K562 (cell line): ENCODE data around the gene OR52I1. TPM values are rescaled to one million over a fixed set of nuclear protein-coding genes. Genes with fewer than 3 reads are reported as not detected.

Source experiments
- KLF1 ChIP-seq: fragments of 450-650 bp; IDR thresholded peaks from 2 replicates; pipeline ENCODE4 v1.6.1; 2016; ENCODE audit warnings: missing genetic modification characterization, missing compliant biosample characterization
- TAF7 ChIP-seq: fragments of 450-650 bp; IDR thresholded peaks from 2 replicates; pipeline ENCODE4 v1.6.1; 2016; ENCODE audit warnings: missing genetic modification characterization, missing compliant biosample characterization
- ZNF518B ChIP-seq: fragments of 250-450 bp; sonication (Bioruptor Pico); IDR thresholded peaks from 2 replicates; pipeline ENCODE4 v1.5.0; 2021; ENCODE audit warnings: mild to moderate bottlenecking, moderate library complexity
- ZNF586 ChIP-seq: fragments of 450-650 bp; formaldehyde crosslinking; conservative IDR thresholded peaks from 2 replicates; pipeline ENCODE4 v1.4.0; 2020; ENCODE audit warnings: mild to moderate bottlenecking, moderate library complexity
- ZNF830 ChIP-seq: fragments of 250-450 bp; sonication (Bioruptor Pico); IDR thresholded peaks from 2 replicates; pipeline ENCODE4 v1.5.0; 2021; ENCODE audit warnings: mild to moderate bottlenecking
- polyA plus RNA-seq, 8 experiments: library from polyadenylated mRNA; depleted of rRNA in 4 of 8; stranded (reverse) in 5 of 8; unstranded in 3 of 8; fragments of >200 nt; fragmentation: Nextera tagmentation in 2 of 8; fragmentation: Illumina TruSeq in 1 of 8; extraction: Ambion mirVana in 2 of 8; extraction: Trizol in 1 of 8; gene quantifications; 2 replicates each; pipeline versions ENCODE4 v1.2.1 to v1.2.3, GENCODE V29; 2011 to 2014; ENCODE audit warnings: inconsistent platforms in 1 of 8, missing spikeins in 1 of 8
- total RNA-seq, 7 experiments: library from RNA; depleted of rRNA in 6 of 7; stranded (reverse); fragments of >200 nt in 6 of 7; fragmentation: Illumina TruSeq in 2 of 7; extraction: Trizol in 2 of 7; gene quantifications; 2 replicates each; pipeline versions ENCODE4 v1.2.1 to v1.2.3, GENCODE V29; 2011 to 2021; ENCODE audit warnings: low replicate concordance in 1 of 7

Gene OR52I1
- total and polyA plus RNA-seq, 9 of the 15 experiments (the other 6 are each of a cell fraction or from before 2014, with no cell fraction given) = not detected

GRCh38 chr11:4607781-4608666 lies 14.2 kb downstream of the OR52I1 start, which contains the start of gene TRIM68 (continued):
- TF ChIP-seq ZNF518B (CRISPR knock-in tag) (no peak), TAF7 (tag) (no peak), ZNF830 (CRISPR knock-in tag) (no peak), KLF1 (tag) (no peak), ZNF586 (CRISPR knock-in tag) (no peak)
- TF ChIP-seq, all 486 proteins: peak for 84
